Osteoblast (primary cell): ENCODE data around the gene MUC5AC. TPM values are rescaled to one million over a fixed set of nuclear protein-coding genes. Genes with fewer than 3 reads are reported as not detected.

Experiments
- DNase-seq: peaks from one replicate; pipeline ENCODE4 v3.0.0; 2011; ENCODE audit warnings: low spot score, mixed read lengths; ENCODE audit not compliant: insufficient read length; ENCODE audit errors: missing footprints
- H2AFZ ChIP-seq: 2 replicates; pipeline ENCODE4 v1.6.0; 2011; ENCODE audit warnings: mild to moderate bottlenecking, low read length
- H3K27ac ChIP-seq: 2 replicates; pipeline ENCODE4 v1.5.1; 2011; ENCODE audit warnings: mild to moderate bottlenecking, low read depth, low read length, moderate library complexity
- H3K27me3 ChIP-seq: 2 replicates; pipeline ENCODE4 v1.6.0; 2012; ENCODE audit warnings: mild to moderate bottlenecking, control low read depth, inconsistent platforms, low read length, moderate library complexity; ENCODE audit not compliant: insufficient read depth
- H3K36me3 ChIP-seq: 2 replicates; pipeline ENCODE4 v1.5.1; 2011; ENCODE audit warnings: mild to moderate bottlenecking, low read length, control low read depth, moderate library complexity; ENCODE audit not compliant: insufficient read depth
- H3K4me1 ChIP-seq: 2 replicates; pipeline ENCODE4 v1.5.1; 2011; ENCODE audit warnings: mild to moderate bottlenecking, low read length, control low read depth, moderate library complexity; ENCODE audit not compliant: insufficient read depth
- H3K4me2 ChIP-seq: 2 replicates; pipeline ENCODE4 v1.6.0; 2011; ENCODE audit warnings: mild to moderate bottlenecking, low read length; ENCODE audit not compliant: insufficient read depth
- H3K4me3 ChIP-seq: fragments of 200-600 bp; sonication (generic); 3 replicates; pipeline ENCODE4 v1.5.1; 2012; ENCODE audit warnings: mild to moderate bottlenecking, low read length, inconsistent platforms; ENCODE audit not compliant: insufficient read depth
- H3K79me2 ChIP-seq: 2 replicates; pipeline ENCODE4 v1.6.0; 2012; ENCODE audit warnings: mild to moderate bottlenecking, low read length, control low read depth, inconsistent platforms; ENCODE audit not compliant: insufficient read depth
- H3K9me3 ChIP-seq: 2 replicates; pipeline ENCODE4 v1.5.1; 2011; ENCODE audit warnings: low read depth, low read length, control low read depth
- H4K20me1 ChIP-seq: 2 replicates; pipeline ENCODE4 v1.6.0; 2012; ENCODE audit warnings: mild to moderate bottlenecking, low read length, control low read depth; ENCODE audit not compliant: insufficient read depth
- CTCF ChIP-seq: IDR thresholded peaks from 2 replicates; pipeline ENCODE4 v1.5.1; 2011; ENCODE audit warnings: mild to moderate bottlenecking, low read depth, low read length, moderate library complexity; ENCODE audit errors: extremely low read depth
- total RNA-seq: library from RNA; depleted of rRNA; stranded (reverse); fragments of >200 nt; gene quantifications from 2 replicates; pipeline ENCODE4 v1.2.3, GENCODE V29; 2012

Gene MUC5AC
- total RNA-seq, 1 donor, result not detected

GRCh38 chr11:1109918-1110705, 47.6 kb upstream of the MUC5AC start:
- H3K27ac ChIP-seq, result no peak overlapping the region
- H3K4me3 ChIP-seq, result no peak overlapping the region
- H4K20me1 ChIP-seq, result no peaks in the 10 kb centered on the region
- TF ChIP-seq CTCF, result no peak
- H2AFZ ChIP-seq, result no peak overlapping the region
- no peaks in the 10 kb centered on the region for H3K9me3 ChIP-seq
- peaks cover 3% of the 10 kb centered on the region for H3K27me3 ChIP-seq
- no peaks in the 10 kb centered on the region for H3K4me1 ChIP-seq
- no peak overlapping the region for H3K4me2 ChIP-seq
- no peaks in the 10 kb centered on the region for H3K79me2 ChIP-seq
- H3K36me3 ChIP-seq, result no peaks in the 10 kb centered on the region
- peak; percentile 84 for DNase-seq

- Histone ChIP-seq H3K4me3 (no peak overlapping the region), H3K36me3 (no peaks in the 10 kb centered on the region), H3K4me2 (no peak overlapping the region), H3K27me3 (peaks cover 3% of the 10 kb centered on the region), H3K4me1 (no peaks in the 10 kb centered on the region), H4K20me1 (no peaks in the 10 kb centered on the region), H3K27ac (no peak overlapping the region), H3K9me3 (no peaks in the 10 kb centered on the region), H2AFZ (no peak overlapping the region), H3K79me2 (no peaks in the 10 kb centered on the region)
- no peak for TF ChIP-seq CTCF
- peak; percentile 56 for DNase-seq
These were observed 46.1 kb upstream of the MUC5AC start for GRCh38 chr11:1111545-1112212.

- Histone ChIP-seq H3K4me1 (no peaks in the 10 kb centered on the region), H3K4me2 (no peak overlapping the region), H3K36me3 (no peaks in the 10 kb centered on the region)
These were observed 45.2 kb upstream of the MUC5AC start for GRCh38 chr11:1112351-1113191.

More at GRCh38 chr11:1112351-1113191, 45.2 kb upstream of the MUC5AC start:
- Histone ChIP-seq H2AFZ (no peak overlapping the region), H4K20me1 (no peaks in the 10 kb centered on the region), H3K79me2 (no peaks in the 10 kb centered on the region), H3K27me3 (peaks cover 3% of the 10 kb centered on the region), H3K9me3 (no peaks in the 10 kb centered on the region), H3K4me3 (no peak overlapping the region), H3K27ac (no peak overlapping the region)
- DNase-seq, result peak; percentile 73
- no peak for TF ChIP-seq CTCF
